CD4-positive, alpha-beta T cell treated with Interleukin-2 at 100 ng/mL for 4 hours (primary cell): ENCODE results near the gene HSD17B8.
A peak's percentile ranks its signal among the peaks of the same experiment; 100 is the strongest.

Experiments
- DNase-seq: peaks from one replicate; pipeline ENCODE4 v3.0.0-alpha.2; 2020; ENCODE audit warnings: low spot score

The HSD17B8 gene

DNA sequence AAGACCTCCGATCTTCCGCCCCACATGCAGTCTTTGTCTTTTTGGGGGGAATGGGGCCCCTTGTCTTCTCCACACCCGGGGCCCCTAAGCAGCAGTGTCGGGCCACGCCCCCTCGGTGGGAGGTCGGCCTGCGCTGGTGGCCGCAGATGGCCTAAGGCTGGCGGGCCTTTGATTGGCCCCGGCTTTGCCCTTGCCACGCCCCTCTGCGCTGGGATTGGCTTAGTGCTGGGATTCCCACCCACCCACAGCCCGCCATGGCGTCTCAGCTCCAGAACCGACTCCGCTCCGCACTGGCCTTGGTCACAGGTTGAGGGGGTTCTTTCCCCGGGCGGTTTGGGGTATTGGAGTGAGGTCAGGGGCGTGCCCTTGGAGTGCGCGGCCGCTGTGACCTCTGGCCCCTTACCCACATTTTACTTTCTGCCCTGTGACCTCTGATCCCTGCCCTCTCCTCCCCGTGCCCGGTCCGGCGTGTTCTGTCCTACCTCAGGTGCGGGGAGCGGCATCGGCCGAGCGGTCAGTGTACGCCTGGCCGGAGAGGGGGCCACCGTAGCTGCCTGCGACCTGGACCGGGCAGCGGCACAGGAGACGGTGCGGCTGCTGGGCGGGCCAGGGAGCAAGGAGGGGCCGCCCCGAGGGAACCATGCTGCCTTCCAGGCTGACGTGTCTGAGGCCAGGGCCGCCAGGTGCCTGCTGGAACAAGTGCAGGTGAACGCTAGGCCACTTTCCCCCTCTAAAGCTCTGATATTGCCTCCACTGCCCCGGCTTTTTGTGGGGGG, at the start of gene HSD17B8:
HSD17B8 (plus strand) TSS at position 241 of the 776 bp plus-strand sequence; CDS start at position 255, 14 bp downstream.
- DNase-seq: peak; percentile 89

DNA sequence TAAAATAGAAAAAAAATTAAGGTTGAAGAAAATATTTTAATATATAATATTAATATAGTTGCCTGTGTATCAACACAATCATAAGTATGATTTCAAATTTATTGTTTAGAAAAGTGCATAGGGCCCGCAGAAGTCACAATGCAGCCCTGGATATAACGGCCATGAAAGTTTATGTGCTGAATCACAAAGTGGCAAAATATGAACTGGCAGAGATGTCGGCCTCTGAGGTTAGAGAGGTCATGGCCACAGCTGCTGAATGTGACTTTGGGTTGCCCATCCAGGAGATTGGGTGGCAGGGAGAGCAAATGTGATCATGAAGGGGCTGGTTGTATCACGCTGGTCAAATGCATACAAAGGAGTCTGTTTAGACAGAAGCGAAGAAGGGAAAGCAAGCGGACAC, 47.9 kb upstream of the HSD17B8 start:
- no peak for DNase-seq

DNA sequence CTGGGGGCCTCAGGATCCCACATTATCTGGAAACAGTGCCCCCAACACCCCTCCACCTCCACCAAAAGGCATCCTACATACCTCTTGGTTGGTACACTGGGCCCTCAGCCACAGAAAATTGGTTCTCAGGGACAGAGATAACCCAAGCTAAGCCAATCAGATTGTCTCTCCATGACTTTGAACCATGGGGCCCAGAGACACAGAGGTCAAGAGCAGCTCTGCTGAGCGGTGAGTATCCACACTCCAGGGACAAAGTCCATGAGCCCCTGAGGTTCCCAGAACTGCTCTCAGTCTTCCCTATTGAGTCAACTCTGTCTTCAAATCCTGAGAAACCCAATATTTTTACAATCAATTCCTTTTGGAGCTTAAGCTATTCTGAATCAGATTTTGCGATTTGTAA, 47.5 kb upstream of the HSD17B8 start:
- DNase-seq: no peak

DNA sequence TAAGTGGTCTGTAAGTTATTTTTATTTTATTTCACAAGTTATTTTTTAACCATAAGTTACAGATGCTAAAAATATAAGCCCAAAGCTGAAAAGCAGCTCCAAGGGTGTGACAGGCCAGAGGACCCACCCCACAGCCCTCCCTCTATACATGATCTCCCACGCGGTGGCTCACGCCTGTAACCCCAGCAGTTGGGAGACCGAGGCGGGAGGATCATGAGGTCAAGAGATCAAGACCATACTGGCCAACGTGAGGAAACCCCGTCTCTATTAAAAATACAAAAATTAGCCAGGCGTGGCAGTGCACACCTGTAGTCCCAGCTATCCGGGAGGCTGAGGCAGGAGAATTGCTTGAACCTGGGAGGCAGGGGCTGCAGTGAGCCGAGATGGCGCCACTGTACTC, 44.4 kb upstream of the HSD17B8 start:
- no peak for DNase-seq

DNA sequence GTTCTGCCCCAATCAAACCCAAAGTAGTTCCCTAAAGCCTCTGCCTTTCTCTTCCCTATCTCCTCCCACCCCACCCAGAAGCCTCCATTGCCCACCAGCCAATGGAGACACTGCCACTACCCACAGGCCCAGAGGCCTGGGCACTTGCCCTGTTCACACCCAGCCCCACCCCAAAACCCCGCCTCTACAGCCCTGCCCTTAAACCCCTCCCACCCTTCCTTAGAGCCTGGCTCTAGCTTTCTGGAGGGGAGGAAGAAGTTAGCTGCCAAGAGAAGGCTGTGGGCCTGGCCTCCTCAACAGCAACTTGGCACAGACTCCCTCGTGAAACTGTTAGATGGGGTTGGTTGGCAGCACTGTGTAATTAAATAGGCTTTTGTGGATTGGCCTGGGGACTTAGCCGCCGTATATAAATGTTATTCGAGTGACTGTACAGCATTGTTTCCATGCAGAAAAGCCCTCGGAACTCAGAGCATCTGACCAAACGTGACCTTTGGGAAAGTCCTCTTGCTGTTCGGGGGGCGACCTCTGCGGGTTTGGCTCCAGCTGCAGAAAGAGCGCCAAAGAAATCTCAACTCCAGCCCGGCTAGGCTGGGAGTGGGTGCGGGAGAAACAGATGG, 43.6 kb upstream of the HSD17B8 start:
- DNase-seq: no peak

DNA sequence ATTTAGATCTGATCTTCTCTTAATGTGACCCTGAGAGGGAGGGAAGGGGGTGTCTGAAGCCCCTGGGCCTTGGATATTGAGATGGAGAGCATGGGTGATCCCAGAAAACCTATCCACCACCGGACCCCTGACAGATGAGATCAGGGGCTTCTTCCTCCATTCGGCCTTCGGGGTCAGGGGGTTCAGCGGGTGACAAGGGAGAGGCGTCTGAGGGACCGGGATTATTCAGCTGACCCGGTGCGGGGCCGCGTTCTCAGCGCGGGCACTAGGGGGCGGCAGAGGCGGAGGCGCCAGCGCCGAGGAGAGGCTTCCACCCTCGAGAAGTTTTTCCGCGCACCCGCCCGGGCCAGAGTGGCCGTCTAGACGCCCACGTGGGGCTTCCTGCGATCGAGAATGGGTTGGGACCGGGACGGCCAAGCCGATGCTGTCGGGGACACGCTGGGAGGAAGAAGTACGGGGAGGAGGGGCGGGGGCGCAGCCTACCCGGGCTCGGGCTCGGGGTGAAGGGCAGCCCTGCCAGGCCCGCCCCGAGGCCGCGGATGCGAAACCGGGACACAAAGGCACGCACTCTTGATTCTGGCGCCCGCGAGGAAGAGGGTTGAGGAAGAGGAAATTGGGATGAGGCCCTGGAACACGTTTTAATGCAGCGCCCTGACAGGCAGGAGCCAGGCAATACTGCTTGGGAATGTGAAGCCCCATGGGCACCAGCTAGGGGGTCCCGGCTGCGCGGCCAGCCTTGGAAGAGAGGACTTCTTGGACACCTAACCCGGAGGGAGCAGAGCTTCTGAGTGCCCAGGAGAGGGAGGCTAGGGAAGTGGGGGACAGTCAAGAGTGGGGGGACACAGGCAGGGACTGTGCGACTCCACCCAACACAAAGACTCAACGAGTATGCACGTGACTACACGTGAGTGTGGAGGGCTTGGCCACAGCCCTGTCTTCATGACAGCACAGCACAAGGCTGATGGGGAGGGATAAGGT, 42.8 kb upstream of the HSD17B8 start:
- peak; percentile 85 for DNase-seq

DNA sequence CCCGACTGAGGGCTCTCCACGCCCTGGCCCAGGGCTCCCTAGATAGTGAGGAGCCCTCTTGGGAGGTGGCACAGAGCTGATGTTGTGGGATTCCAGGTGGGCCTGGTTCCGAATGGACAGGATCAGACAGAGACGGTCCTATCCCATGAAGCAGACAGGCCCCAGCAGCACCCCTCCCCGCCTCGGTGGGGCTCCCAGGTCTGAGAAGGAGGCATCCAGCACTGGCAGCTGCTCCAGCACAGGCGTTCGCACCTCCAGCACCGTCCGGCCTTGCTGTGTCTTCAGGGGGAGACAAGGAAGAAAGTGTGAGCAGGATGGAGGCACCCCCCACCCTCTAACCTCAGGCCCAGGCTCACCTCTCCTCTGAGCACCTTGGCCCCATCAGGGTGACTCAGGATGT, 40.9 kb upstream of the HSD17B8 start:
- no peak for DNase-seq

DNA sequence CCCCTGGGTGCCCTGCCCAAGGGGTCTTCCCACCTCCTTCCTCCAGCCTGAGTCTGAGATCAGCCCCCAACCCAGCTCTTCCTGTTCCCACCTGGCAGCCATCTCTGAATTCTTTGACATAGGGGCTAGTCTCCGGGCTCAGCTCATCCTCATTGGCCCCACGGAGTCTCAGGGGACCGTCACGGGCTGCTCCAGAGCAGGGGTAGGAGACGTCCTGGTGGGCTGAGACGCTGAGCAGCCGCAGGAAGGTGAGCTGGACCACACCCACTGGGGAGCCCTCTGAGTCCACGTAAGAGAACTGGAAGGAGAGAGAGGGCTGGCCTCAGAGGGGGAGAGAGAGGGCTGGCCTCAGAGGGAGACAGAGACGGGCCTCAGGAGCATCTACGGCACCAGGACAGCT, 40.3 kb upstream of the HSD17B8 start:
- no peak for DNase-seq

DNA sequence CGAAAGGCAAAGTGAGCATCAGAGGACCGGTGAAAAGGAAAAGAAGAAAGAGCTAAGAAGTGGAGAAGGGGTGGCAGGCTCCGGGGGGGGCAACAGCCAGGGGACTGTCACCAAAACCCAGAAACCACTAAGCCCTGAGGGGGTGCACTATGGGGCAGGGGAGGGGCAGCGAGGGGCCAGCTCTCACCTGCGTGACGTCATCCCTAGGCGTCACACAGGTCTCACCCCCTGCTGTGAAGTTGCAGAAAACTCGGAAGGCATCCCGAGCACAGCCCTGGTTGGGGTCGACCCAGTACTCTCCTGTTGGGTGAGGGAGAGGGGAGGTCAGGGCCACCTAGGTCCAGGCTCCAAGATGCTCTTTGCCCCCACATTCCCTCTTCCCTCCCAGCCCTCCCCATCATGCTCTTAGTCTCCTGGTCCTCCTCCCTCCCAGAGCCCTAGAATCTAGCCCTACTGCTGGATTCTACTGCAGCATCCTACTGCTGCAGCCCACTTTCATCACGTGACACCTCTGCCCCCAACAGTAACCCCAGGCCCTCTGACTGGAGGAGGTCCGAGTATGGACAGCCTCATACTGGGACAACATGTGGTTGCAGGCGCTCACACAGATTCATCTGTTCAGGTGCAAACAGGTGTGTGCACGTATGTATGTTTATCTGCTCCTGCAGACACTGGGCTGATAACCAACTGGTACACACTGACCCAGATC, 39.6 kb upstream of the HSD17B8 start:
- DNase-seq: no peak

DNA sequence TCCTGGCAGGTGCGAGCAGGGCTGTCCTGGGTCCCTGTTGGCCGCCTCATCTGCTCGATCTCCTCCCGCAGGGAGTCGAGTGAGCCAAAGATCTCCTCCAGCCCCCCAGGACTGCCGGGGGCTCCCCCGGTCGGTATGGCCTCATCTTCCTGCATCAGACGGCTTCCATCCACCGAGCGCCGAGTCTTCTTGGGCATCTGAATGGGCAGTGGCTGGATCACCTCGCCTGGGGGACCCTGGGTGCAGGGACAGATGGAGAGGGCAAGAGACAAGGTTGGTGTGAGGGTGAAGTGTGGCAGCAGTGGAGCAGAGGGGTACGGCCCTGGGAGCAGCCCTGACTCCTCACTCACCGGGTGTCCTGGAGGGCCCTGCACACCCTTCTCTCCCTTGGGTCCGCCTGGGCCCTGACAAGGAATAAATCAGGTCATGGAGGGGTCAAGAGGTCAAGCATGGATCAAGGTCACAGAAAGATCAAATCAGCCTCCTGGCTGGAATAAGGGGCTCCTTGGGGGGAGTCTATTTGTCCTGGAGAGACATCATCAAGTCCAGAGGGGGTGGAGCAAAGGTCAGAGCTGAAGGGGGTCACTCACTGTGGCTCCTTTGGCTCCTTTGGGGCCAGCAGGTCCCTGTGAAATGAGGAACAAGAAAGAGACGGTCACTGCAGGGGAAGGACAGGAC, 38.7 kb upstream of the HSD17B8 start:
- no peak for DNase-seq

DNA sequence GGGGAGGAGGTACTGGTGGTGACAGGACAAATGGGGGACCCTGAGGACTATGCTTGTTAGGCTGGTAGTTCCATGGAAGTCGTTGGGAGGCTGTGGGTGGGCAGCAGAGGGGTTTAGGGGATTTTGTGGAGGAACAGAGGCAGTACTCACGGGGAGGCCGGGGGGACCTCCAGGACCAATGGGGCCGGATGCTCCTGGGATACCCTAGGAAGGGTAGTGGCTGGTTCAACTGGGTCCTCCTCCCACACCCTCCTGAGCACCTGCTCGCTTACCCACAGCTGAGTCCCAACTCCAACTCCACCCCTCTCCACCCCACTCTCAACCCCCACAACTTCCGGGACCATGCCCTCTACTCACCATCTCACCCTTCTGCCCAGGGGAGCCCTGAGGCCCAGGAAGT, 38.1 kb upstream of the HSD17B8 start:
- no peak for DNase-seq

DNA sequence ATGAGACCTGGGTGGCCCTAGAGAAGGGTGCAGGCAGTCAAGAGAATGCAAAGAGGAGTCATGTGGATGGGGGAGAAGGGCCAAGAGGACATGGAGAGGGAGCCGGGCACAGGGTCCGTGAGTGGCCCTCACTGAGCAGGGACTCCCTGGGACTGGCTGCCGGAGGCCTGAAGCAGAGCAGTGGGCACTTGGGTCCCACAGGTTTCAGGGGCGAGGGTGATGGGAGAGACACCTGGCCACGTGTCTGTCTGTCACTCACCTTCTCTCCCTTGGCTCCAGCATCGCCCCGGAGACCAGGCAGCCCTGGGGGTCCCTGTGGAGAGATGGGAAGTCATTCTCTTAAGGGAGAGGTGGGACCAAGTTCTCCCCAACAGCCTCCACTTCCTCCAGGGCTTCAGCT, 37.6 kb upstream of the HSD17B8 start:
- DNase-seq: no peak

DNA sequence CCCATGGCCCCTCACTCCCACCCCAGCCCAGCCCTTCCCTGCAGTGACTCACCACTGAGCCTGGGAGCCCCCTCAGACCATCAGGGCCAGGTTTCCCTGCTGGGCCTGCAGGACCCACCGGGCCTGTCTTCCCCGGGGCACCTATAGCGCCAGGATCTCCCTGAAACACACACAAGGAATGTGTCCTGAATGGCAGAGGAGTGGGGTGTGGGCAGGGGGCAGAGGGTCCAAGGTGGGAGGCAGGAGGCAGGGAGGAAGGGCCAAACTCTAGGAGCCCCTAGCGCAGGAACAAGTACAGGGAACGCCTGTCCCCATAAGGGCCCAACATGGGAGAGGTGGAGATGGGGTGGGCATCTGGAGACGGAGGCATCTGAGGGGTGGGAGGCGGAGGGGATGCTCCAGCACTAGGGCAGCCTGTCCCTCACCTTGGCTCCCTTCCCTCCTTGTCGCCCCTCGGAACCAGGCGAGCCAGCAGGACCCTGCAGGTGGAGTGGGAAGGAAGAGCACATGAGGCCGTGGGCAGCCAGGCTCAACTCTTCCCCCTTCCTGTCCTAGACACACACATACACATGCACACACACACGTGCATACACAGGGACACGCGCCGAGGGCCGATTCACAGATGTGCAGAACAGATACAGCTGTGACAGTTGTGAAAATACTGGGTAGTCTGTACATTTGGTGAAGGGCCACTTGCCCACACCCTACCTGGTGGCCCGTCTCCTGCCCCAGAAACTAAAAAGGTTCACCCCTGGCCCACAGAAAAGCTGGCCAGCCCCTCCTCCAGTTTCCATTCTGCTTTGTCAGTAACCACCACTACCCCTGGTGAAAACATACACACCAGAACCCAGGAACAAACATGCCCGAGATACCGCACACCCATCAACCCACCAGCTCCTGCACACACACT, 36.8 kb upstream of the HSD17B8 start:
- DNase-seq: no peak

DNA sequence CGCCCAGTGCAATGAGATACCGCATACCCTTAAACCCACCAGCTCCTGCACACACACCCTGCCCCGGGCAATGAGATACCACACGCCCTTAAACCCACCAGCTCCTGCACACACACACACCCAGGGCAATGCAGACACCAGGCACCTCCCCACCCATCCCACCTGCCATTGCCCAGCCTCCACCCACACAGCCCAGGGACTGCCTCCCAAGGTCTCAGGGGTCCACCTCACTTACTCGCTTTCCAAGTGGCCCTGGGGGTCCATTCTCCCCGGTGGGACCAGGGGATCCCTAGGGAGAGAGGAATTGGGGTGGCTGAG, 36.2 kb upstream of the HSD17B8 start:
- DNase-seq: no peak

DNA sequence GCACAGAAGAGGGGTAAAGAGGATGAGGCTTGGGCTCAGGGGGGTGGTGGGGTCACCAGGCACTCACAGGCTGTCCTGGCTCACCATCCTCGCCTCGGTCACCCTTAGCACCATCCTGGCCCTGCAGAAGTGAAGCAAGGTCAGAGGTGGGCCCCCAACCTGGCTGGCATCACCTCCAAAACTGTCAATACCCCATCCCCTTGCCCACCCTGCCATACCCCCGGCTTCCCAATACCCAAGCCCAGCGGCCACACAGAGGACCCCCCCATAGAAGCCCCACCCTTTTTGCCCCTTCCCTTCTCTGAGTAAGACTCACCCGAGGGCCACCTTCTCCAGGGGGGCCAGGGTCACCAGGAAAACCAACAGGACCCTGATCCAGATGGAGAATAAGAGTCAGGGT, 35.8 kb upstream of the HSD17B8 start:
- DNase-seq: no peak

DNA sequence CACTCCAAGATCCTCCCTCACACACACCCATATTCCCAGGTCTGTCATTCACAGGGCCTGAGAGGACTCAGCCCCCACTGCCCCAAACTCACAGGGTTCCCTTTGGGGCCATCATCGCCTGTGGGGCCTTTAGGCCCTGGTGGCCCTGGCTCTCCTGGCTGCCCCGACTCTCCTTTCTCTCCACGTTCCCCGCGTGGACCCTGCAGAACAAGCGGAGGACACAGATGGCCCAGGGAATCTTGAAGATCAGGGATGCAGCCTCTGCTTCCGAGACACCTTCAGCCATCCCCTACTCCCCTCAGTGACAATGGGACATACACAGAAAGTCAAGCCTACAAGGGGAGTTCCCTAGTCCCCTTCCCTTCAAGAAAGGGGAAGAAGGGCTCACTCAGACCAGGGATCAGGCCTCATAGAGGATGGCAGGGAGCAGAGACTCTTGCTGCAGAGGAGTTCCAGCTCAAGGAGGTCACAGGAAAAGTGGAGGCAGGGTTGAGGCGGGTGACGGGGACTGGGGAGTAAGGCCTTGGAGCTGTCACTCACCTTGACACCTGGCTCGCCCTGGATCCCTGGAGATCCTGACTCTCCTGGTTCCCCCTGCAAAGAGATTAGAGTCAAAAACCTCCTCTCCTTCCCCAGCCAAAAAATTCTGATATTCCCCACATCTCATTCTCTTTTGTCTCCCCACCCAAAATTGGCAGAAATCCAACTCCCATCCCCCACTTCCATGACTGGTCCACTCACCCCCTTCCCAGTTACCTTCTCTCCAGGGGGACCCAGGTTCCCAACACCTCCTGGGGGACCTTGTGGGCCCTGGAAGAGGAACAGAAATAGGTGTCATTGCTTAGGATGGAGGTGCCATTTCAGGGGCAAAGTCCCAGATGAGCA, 34.9 kb upstream of the HSD17B8 start:
- DNase-seq: no peak

DNA sequence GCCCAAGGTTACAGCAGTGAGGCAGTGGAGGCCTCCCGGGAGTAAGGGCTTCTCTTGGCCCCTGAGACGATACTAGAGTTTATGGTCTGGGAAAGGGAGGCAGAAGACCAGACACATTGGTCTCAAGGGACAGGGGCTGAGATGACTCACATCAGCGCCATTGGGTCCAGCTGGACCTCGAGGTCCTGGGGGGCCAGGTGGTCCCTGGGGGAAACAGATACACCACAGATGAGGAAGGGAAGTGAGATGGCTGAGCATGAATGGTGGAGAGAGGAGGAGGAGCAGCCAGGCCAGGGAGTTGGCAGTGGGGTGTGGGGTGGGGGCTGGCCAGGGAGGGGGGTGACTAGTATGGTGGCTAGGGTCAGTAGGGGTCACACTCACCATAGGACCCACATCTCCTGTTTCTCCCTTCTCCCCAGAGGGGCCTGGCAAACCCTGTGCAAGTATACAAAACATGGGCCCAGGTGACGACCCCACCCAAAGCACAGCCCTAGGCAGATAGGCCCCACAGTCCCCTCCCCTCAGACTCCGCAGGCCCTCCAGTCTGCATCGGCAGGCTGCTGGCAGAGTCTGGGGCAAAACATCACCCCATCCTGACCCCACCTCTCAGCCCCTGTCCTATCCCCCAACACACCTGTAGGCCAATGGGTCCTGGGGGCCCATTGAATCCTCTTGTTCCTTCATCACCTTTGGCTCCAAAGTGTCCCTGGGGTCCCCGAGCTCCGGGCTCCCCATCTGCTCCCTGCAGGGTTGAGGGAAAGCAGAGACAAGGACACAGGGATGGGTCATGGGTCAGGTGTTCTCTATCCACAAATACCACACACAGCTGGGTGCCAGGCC, 34.1 kb upstream of the HSD17B8 start:
- no peak for DNase-seq

DNA sequence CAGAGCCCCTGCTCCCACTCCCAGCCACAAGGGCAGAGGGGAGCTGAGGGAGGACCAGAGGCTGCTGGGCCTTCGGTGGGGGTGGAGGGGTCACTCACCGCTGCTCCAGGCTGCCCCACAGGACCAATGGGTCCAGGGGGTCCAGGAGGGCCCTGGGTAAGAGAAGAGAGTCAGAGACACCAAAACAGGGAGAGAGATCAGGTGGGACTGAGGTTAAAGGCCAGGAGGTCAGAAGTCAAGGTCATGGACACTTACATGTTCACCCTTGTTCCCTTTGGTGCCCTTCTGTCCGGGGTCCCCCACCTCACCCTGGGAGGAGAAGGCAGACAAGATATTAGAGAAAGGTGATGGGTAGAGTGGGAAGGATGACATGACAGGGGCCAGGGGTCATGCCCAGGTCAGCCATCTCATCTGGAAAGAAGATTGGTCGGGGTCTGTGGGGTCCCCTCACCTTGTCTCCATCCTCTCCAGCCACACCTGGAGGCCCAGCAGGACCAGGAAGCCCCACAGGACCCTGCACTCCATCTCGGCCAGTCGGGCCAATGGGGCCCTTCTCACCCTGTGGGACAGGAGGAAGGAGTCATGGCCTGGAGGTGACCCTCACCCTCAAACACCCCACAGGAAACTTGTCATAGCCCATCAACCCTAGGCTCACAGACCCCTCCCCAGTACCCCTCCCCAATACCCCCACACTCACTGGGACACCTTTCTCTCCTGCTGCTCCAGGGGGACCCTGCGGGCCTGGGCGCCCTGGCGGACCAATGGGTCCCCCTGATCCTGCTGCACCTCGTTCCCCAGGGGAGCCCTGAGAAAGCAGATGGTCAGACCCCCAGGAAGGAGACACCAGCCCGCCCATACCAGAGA, 33.2 kb upstream of the HSD17B8 start:
- DNase-seq: no peak
